K562 (cell line): ENCODE data around the gene AGRN. TPM values are rescaled to one million over a fixed set of nuclear protein-coding genes. Genes with fewer than 3 reads are reported as not detected.

ENCODE experiments used
- CHD4 ChIP-seq: fragments of 200-600 bp; sonication (generic); IDR thresholded peaks from 3 replicates; pipeline ENCODE4 v1.6.1; 2012; ENCODE audit warnings: low read depth, mild to moderate bottlenecking, mixed read lengths, low read length, inconsistent platforms; ENCODE audit not compliant: insufficient read depth, insufficient replicate concordance, poor library complexity, severe bottlenecking
- CTCF ChIP-seq, 3 experiments: IDR thresholded peaks in 2 of 3; conservative IDR thresholded peaks in 1 of 3; 2 replicates each; pipeline ENCODE4 v1.5.1; 2011 to 2012; ENCODE audit warnings: low read length in 3 of 3, mild to moderate bottlenecking in 3 of 3, control low read depth in 2 of 3, improper control_type of control experiment in 1 of 3, inconsistent platforms in 1 of 3, low read depth in 1 of 3, mixed read lengths in 1 of 3, moderate library complexity in 1 of 3; ENCODE audit not compliant: insufficient read depth in 2 of 3
- CXXC5 ChIP-seq: fragments of 250-450 bp; sonication (Bioruptor Pico); IDR thresholded peaks from 2 replicates; pipeline ENCODE4 v1.8.0; 2022; ENCODE audit warnings: inconsistent platforms, mild to moderate bottlenecking, moderate library complexity
- E2F8 ChIP-seq: fragments of 450-650 bp; IDR thresholded peaks from 2 replicates; pipeline ENCODE4 v1.7.1; 2018; ENCODE audit warnings: mild to moderate bottlenecking, low read depth; ENCODE audit not compliant: partially characterized antibody
- FOS ChIP-seq: IDR thresholded peaks from 3 replicates; pipeline ENCODE4 v1.6.1; 2011; ENCODE audit not compliant: insufficient read length; ENCODE audit errors: extremely low read depth
- GATAD2B ChIP-seq: fragments of 450-650 bp; IDR thresholded peaks from 2 replicates; pipeline ENCODE4 v1.6.1; 2017; ENCODE audit warnings: mild to moderate bottlenecking, borderline replicate concordance
- MCM2 ChIP-seq: fragments of 450-650 bp; IDR thresholded peaks from 2 replicates; pipeline ENCODE4 v1.6.1; 2017; ENCODE audit warnings: low read depth, mild to moderate bottlenecking
- NKRF ChIP-seq: fragments of 450-650 bp; IDR thresholded peaks from 2 replicates; pipeline ENCODE4 v1.6.1; 2016; ENCODE audit warnings: borderline replicate concordance
- UBTF ChIP-seq, 2 experiments: IDR thresholded peaks; 2 replicates each; pipeline ENCODE4 v1.6.1; 2012; ENCODE audit warnings: improper control_type of control experiment in 2 of 2, low read depth in 2 of 2, low read length in 2 of 2, borderline replicate concordance in 1 of 2
- ZBTB26 ChIP-seq: fragments of 450-650 bp; formaldehyde crosslinking; IDR thresholded peaks from 2 replicates; pipeline ENCODE4 v1.4.0; 2022; ENCODE audit warnings: missing genetic modification characterization
- ZBTB49 ChIP-seq: sonication (generic); formaldehyde crosslinking; IDR thresholded peaks from 2 replicates; pipeline ENCODE4 v1.8.0; 2022; ENCODE audit warnings: missing genetic modification reagents, mild to moderate bottlenecking, borderline replicate concordance
- polyA plus RNA-seq, 8 experiments: library from polyadenylated mRNA; depleted of rRNA in 4 of 8; stranded (reverse) in 5 of 8; unstranded in 3 of 8; fragments of >200 nt; fragmentation: Nextera tagmentation in 2 of 8; fragmentation: Illumina TruSeq in 1 of 8; extraction: Ambion mirVana in 2 of 8; extraction: Trizol in 1 of 8; gene quantifications; 2 replicates each; pipeline versions ENCODE4 v1.2.1 to v1.2.3, GENCODE V29; 2011 to 2014; ENCODE audit warnings: inconsistent platforms in 1 of 8, missing spikeins in 1 of 8
- total RNA-seq, 7 experiments: library from RNA; depleted of rRNA in 6 of 7; stranded (reverse); fragments of >200 nt in 6 of 7; fragmentation: Illumina TruSeq in 2 of 7; extraction: Trizol in 2 of 7; gene quantifications; 2 replicates each; pipeline versions ENCODE4 v1.2.1 to v1.2.3, GENCODE V29; 2011 to 2021; ENCODE audit warnings: low replicate concordance in 1 of 7

AGRN gene
- total and polyA plus RNA-seq, 9 of the 15 experiments (the other 6 are each of a cell fraction or from before 2014, with no cell fraction given) = 0.04 to 111 (median 18.1) TPM

GRCh38 chr1:999725-1000356 lies 20.1 kb upstream of the AGRN start, which contains the start of gene HES4 (continued):
- TF ChIP-seq CHD4 (no peak), CTCF (IDR thresholded peaks at IDR 0.05 in 2 of 3, conservative IDR thresholded peaks at IDR 0.05 in 1 of 3; ENCODE audit: insufficient read depth in 2 of 3, low read depth in 1 of 3, low read length in 3 of 3) (no peak), FOS (no peak), NKRF (no peak), ZBTB49 (no peak), CXXC5 (CRISPR knock-in tag) (peak; percentile 96), UBTF (IDR thresholded peaks at IDR 0.05; ENCODE audit: borderline replicate concordance in 1 of 2, low read depth in 2 of 2, low read length in 2 of 2) (peak in 1 of 2 experiments; percentile 85; a peak in 3 of 4 replicates), GATAD2B (peak; percentile 91), ZBTB26 (no peak), E2F8 (no peak), MCM2 (no peak)
